ENCODE measurements around the gene DCLK1.

Gene DCLK1

GRCh38 chr13:36062249-36062648, 68.9 kb downstream of the DCLK1 start:
- Histone ChIP-seq H3K4me3 (replicated peaks; ENCODE audit: insufficient read depth, low read length) (no peak overlapping the region), H3K27ac (replicated peaks) (no peak overlapping the region), H3K27me3 (ENCODE audit: insufficient read depth, poor library complexity, severe bottlenecking) (peaks cover 2% of the 10 kb centered on the region)
- DNase-seq (ENCODE audit: low read depth in 1 of 2, low spot score in 1 of 2), result no peak
- TF ChIP-seq GABPA (IDR thresholded peaks at IDR 0.05; ENCODE audit: low read depth) (no peak), SPI1 (IDR thresholded peaks at IDR 0.05; ENCODE audit: borderline replicate concordance, low read depth) (no peak), POLR2AphosphoS5 (IDR thresholded peaks at IDR 0.05; ENCODE audit: low read depth) (no peak)
- TF ChIP-seq, protein P1, sequence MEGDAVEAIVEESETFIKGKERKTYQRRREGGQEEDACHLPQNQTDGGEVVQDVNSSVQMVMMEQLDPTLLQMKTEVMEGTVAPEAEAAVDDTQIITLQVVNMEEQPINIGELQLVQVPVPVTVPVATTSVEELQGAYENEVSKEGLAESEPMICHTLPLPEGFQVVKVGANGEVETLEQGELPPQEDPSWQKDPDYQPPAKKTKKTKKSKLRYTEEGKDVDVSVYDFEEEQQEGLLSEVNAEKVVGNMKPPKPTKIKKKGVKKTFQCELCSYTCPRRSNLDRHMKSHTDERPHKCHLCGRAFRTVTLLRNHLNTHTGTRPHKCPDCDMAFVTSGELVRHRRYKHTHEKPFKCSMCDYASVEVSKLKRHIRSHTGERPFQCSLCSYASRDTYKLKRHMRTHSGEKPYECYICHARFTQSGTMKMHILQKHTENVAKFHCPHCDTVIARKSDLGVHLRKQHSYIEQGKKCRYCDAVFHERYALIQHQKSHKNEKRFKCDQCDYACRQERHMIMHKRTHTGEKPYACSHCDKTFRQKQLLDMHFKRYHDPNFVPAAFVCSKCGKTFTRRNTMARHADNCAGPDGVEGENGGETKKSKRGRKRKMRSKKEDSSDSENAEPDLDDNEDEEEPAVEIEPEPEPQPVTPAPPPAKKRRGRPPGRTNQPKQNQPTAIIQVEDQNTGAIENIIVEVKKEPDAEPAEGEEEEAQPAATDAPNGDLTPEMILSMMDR (IDR thresholded peaks at IDR 0.05; ENCODE audit: insufficient read depth, low read length), result no peak
- TF ChIP-seq, protein P2, sequence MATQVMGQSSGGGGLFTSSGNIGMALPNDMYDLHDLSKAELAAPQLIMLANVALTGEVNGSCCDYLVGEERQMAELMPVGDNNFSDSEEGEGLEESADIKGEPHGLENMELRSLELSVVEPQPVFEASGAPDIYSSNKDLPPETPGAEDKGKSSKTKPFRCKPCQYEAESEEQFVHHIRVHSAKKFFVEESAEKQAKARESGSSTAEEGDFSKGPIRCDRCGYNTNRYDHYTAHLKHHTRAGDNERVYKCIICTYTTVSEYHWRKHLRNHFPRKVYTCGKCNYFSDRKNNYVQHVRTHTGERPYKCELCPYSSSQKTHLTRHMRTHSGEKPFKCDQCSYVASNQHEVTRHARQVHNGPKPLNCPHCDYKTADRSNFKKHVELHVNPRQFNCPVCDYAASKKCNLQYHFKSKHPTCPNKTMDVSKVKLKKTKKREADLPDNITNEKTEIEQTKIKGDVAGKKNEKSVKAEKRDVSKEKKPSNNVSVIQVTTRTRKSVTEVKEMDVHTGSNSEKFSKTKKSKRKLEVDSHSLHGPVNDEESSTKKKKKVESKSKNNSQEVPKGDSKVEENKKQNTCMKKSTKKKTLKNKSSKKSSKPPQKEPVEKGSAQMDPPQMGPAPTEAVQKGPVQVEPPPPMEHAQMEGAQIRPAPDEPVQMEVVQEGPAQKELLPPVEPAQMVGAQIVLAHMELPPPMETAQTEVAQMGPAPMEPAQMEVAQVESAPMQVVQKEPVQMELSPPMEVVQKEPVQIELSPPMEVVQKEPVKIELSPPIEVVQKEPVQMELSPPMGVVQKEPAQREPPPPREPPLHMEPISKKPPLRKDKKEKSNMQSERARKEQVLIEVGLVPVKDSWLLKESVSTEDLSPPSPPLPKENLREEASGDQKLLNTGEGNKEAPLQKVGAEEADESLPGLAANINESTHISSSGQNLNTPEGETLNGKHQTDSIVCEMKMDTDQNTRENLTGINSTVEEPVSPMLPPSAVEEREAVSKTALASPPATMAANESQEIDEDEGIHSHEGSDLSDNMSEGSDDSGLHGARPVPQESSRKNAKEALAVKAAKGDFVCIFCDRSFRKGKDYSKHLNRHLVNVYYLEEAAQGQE (IDR thresholded peaks at IDR 0.05; ENCODE audit: insufficient replicate concordance, low read depth), result no peak

GRCh38 chr13:36061621-36062020, 69.6 kb downstream of the DCLK1 start:
- Histone ChIP-seq H3K4me3 (replicated peaks; ENCODE audit: insufficient read depth, low read length) (no peak overlapping the region), H3K27me3 (ENCODE audit: insufficient read depth, poor library complexity, severe bottlenecking) (peaks cover 2% of the 10 kb centered on the region), H3K27ac (replicated peaks) (no peak overlapping the region)
- TF ChIP-seq, protein P2 (IDR thresholded peaks at IDR 0.05; ENCODE audit: insufficient replicate concordance, low read depth), result no peak
- TF ChIP-seq GABPA (IDR thresholded peaks at IDR 0.05; ENCODE audit: low read depth) (no peak), SPI1 (IDR thresholded peaks at IDR 0.05; ENCODE audit: borderline replicate concordance, low read depth) (no peak), POLR2AphosphoS5 (IDR thresholded peaks at IDR 0.05; ENCODE audit: low read depth) (no peak)
- TF ChIP-seq, protein P1 (IDR thresholded peaks at IDR 0.05; ENCODE audit: insufficient read depth, low read length), result no peak
- no peak for DNase-seq (ENCODE audit: low read depth in 1 of 2, low spot score in 1 of 2)

DNA sequence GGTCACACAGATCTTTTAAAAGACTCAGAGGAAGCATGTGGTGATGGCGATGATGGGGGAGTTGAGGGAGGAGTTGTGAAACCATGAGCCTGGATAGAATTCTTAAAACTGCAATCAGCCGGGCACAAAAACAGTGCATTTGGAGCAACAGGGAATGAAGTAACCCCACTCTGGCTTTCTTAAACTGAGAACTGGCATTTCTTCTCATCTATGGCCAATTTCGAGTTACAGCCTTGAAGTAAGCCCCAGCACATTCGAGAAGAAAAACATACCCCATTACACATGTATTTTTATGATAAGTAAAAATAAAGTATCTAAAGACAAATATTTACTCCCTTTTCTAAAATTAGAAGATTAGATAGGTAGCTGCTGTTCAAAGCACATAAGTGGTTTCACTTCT, 70.1 kb downstream of the DCLK1 start:
- Histone ChIP-seq H3K27me3 (ENCODE audit: insufficient read depth, poor library complexity, severe bottlenecking) (peaks cover 2% of the 10 kb centered on the region), H3K27ac (replicated peaks) (no peak overlapping the region), H3K4me3 (replicated peaks; ENCODE audit: insufficient read depth, low read length) (no peak overlapping the region)
- TF ChIP-seq, protein P2 (IDR thresholded peaks at IDR 0.05; ENCODE audit: insufficient replicate concordance, low read depth), result no peak
- no peak for TF ChIP-seq GABPA (IDR thresholded peaks at IDR 0.05; ENCODE audit: low read depth)
- TF ChIP-seq SPI1 (IDR thresholded peaks at IDR 0.05; ENCODE audit: borderline replicate concordance, low read depth), result no peak
- TF ChIP-seq POLR2AphosphoS5 (IDR thresholded peaks at IDR 0.05; ENCODE audit: low read depth), result no peak
- TF ChIP-seq, protein P1 (IDR thresholded peaks at IDR 0.05; ENCODE audit: insufficient read depth, low read length), result no peak
- no peak for DNase-seq (ENCODE audit: low read depth in 1 of 2, low spot score in 1 of 2)
